ENCODE data around the gene MRPL58.

Gene MRPL58

GRCh38 chr17:74987909-74988711 is 24.4 kb upstream of the MRPL58 start (continued):
- TF ChIP-seq ZBTB11 (tag by site-specific recombination; conservative IDR thresholded peaks at IDR 0.05; ENCODE audit: low read depth) (peak; percentile 51), PATZ1 (tag by site-specific recombination; IDR thresholded peaks at IDR 0.05) (peak; percentile 90), ZNF341 (tag by site-specific recombination; IDR thresholded peaks at IDR 0.05; ENCODE audit: low read depth) (peak; percentile 62), ZNF610 (tag by site-specific recombination; IDR thresholded peaks at IDR 0.05; ENCODE audit: borderline replicate concordance) (no peak), ELK4 (IDR thresholded peaks at IDR 0.05; ENCODE audit: borderline replicate concordance, low read depth, low read length) (no peak), ZBTB21 (tag by site-specific recombination; IDR thresholded peaks at IDR 0.05) (no peak), KLF16 (tag by site-specific recombination; IDR thresholded peaks at IDR 0.05) (0 out of 2 replicates have a peak, but pooled peaks have one; percentile 33), ZBTB10 (tag by site-specific recombination; IDR thresholded peaks at IDR 0.05) (peak; percentile 87), ZNF571 (tag by site-specific recombination; IDR thresholded peaks at IDR 0.05) (no peak), ZBTB7A (tag by site-specific recombination; IDR thresholded peaks at IDR 0.05; ENCODE audit: low read depth) (peak; percentile 77; the same call in 1 of the 2 replicates), GLIS1 (tag by site-specific recombination; IDR thresholded peaks at IDR 0.05) (peak; percentile 14; the same call in 1 of the 2 replicates), ZEB2 (tag by site-specific recombination; IDR thresholded peaks at IDR 0.05) (peak; percentile 79), ZNF449 (tag by site-specific recombination; IDR thresholded peaks at IDR 0.05) (peak; percentile 96), ZBTB48 (tag by site-specific recombination; IDR thresholded peaks at IDR 0.05) (0 out of 2 replicates have a peak, but pooled peaks have one; percentile 9), ZNF639 (tag by site-specific recombination; IDR thresholded peaks at IDR 0.05) (no peak), ZSCAN4 (tag by site-specific recombination; IDR thresholded peaks at IDR 0.05) (no peak), CTCF (tag by site-specific recombination; IDR thresholded peaks at IDR 0.05) (peak; percentile 86), ZNF513 (tag by site-specific recombination; IDR thresholded peaks at IDR 0.05) (peak; percentile 54; the same call in 1 of the 2 replicates), EGR2 (tag by site-specific recombination; IDR thresholded peaks at IDR 0.05; ENCODE audit: low read depth) (peak; percentile 77), ZNF600 (tag by site-specific recombination; IDR thresholded peaks at IDR 0.05) (peak; percentile 51; the same call in 1 of the 2 replicates)
